GM12878 (cell line): ENCODE measurements around the gene CUL5.

Source experiments
- CBFB ChIP-seq: IDR thresholded peaks from 2 replicates; pipeline ENCODE4 v1.6.1; 2016; ENCODE audit warnings: antibody characterized with exemption, low read depth
- CHD1 ChIP-seq: IDR thresholded peaks from 2 replicates; pipeline ENCODE4 v1.6.1; 2012; ENCODE audit warnings: low read depth, low read length, improper control_type of control experiment
- CTCF ChIP-seq, 3 experiments: IDR thresholded peaks in 2 of 3; conservative IDR thresholded peaks in 1 of 3; 2 replicates each; pipeline ENCODE4 v1.5.1; 2011; ENCODE audit warnings: low read depth in 3 of 3, low read length in 3 of 3, mild to moderate bottlenecking in 3 of 3, control low read depth in 2 of 3, moderate library complexity in 2 of 3, inconsistent platforms in 1 of 3, mixed read lengths in 1 of 3; ENCODE audit not compliant: control insufficient read depth in 2 of 3, insufficient read depth in 1 of 3; ENCODE audit errors: extremely low read depth in 1 of 3
- EED ChIP-seq: sonication (generic); IDR thresholded peaks from 2 replicates; pipeline ENCODE4 v1.6.1; 2016; ENCODE audit warnings: antibody characterized with exemption, low read depth
- EP300 ChIP-seq, 2 experiments: fragments of 150-350 bp in 1 of 2; IDR thresholded peaks; 2 replicates each; pipeline ENCODE4 v1.6.1; 2011 to 2012; ENCODE audit warnings: low read depth in 2 of 2, low read length in 2 of 2, borderline replicate concordance in 1 of 2, improper control_type of control experiment in 1 of 2, inconsistent platforms in 1 of 2; ENCODE audit not compliant: control insufficient read depth in 1 of 2
- ETV6 ChIP-seq, 2 experiments: fragments of 450-650 bp in 1 of 2; IDR thresholded peaks in 1 of 2; conservative IDR thresholded peaks in 1 of 2; 2 replicates each; pipeline ENCODE4 v1.6.1; 2014; ENCODE audit warnings: antibody characterized with exemption in 1 of 2, borderline replicate concordance in 1 of 2, low read depth in 1 of 2, mild to moderate bottlenecking in 1 of 2, moderate library complexity in 1 of 2
- FOS ChIP-seq: IDR thresholded peaks from 3 replicates; pipeline ENCODE4 v1.6.1; 2011; ENCODE audit warnings: borderline replicate concordance; ENCODE audit not compliant: insufficient read length; ENCODE audit errors: extremely low read depth
- HDAC2 ChIP-seq: fragments of 200-600 bp; sonication (generic); IDR thresholded peaks from 2 replicates; pipeline ENCODE4 v1.6.1; 2017
- POLR2A ChIP-seq: IDR thresholded peaks from 2 replicates; pipeline ENCODE4 v1.6.1; 2011; ENCODE audit warnings: low read depth, mild to moderate bottlenecking, low read length
- RCOR1 ChIP-seq: conservative IDR thresholded peaks from 2 replicates; pipeline ENCODE4 v1.6.1; 2012; ENCODE audit warnings: low read depth, low read length, improper control_type of control experiment
- SUZ12 ChIP-seq: fragments of 200-600 bp; sonication (generic); IDR thresholded peaks from one replicate; pipeline ENCODE4 v1.6.1; 2018; ENCODE audit warnings: antibody characterized with exemption, mild to moderate bottlenecking; ENCODE audit not compliant: unreplicated experiment
- ZBTB33 ChIP-seq: fragments of 450-650 bp; IDR thresholded peaks from 2 replicates; pipeline ENCODE4 v1.6.1; 2017; ENCODE audit warnings: mild to moderate bottlenecking
- ZBTB40 ChIP-seq: fragments of 450-650 bp; IDR thresholded peaks from 2 replicates; pipeline ENCODE4 v1.6.1; 2016; ENCODE audit warnings: mild to moderate bottlenecking, moderate library complexity, borderline replicate concordance

- no peak for TF ChIP-seq CBFB
- TF ChIP-seq CHD1: no peak
- no peak for TF ChIP-seq ZBTB40
- TF ChIP-seq CTCF (IDR thresholded peaks at IDR 0.05 in 2 of 3, conservative IDR thresholded peaks at IDR 0.05 in 1 of 3; ENCODE audit: control insufficient read depth in 2 of 3, extremely low read depth in 1 of 3, insufficient read depth in 1 of 3, low read depth in 3 of 3, low read length in 3 of 3): no peak
- TF ChIP-seq HDAC2: no peak
- no peak for TF ChIP-seq SUZ12
- no peak for TF ChIP-seq EED
- TF ChIP-seq POLR2A: no peak
- TF ChIP-seq FOS: no peak
- no peak for TF ChIP-seq RCOR1
- no peak for TF ChIP-seq ETV6 (conservative IDR thresholded peaks at IDR 0.05 in 1 of 2, IDR thresholded peaks at IDR 0.05 in 1 of 2; ENCODE audit: borderline replicate concordance in 1 of 2, low read depth in 1 of 2)
- no peak for TF ChIP-seq EP300 (IDR thresholded peaks at IDR 0.05; ENCODE audit: borderline replicate concordance in 1 of 2, control insufficient read depth in 1 of 2, low read depth in 2 of 2, low read length in 2 of 2)
- no peak for TF ChIP-seq ZBTB33
These were observed 145.9 kb downstream of the CUL5 start for GRCh38 chr11:108154591-108154990.
